LNCAP (cell line): ENCODE measurements around the gene RSPH9.

ENCODE experiments used
- CTCF ChIP-seq: fragments of 450-650 bp; IDR thresholded peaks from 2 replicates; pipeline ENCODE4 v1.5.1; 2017; ENCODE audit warnings: mild to moderate bottlenecking

The RSPH9 gene

DNA sequence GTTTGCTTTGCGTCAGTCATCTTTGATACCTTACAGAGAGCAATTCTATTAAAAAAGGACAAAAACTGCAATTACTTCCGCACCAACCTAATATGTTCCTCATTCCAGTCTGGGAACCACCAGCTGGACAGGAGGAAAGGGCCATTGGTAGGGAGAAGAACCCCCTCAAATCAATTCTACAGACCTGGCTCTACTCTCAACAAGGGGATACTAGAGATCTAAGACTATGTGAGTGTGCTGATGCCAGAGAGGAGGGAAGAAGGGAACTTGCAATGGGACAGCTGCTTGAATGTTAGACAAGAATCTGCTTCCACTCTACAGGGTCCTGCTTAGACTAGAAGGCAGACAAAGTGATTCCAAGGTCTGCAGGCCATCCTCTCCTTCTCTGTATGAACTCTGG is 29.5 kb downstream of the RSPH9 start:
- no peak for TF ChIP-seq CTCF

DNA sequence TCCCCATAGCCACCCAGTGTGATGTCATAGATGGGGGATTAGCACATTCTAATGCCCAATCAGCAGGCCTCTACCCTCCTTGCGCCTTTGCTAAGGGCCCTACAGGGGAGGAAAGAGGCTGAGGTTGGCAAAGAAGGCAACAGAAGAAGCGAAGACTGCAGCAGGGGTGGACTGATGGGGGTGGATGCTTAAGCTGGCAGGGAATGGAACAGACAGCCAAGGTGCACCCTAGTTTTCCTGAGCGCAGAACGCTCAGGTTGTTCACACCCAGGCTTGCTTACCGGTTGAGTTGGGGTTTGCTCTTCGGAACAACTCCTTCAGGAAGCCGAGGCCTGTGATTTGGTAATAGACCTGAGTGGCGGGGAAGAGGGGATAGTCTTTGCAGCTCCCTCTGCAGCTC is 30.1 kb downstream of the RSPH9 start:
- no peak for TF ChIP-seq CTCF

DNA sequence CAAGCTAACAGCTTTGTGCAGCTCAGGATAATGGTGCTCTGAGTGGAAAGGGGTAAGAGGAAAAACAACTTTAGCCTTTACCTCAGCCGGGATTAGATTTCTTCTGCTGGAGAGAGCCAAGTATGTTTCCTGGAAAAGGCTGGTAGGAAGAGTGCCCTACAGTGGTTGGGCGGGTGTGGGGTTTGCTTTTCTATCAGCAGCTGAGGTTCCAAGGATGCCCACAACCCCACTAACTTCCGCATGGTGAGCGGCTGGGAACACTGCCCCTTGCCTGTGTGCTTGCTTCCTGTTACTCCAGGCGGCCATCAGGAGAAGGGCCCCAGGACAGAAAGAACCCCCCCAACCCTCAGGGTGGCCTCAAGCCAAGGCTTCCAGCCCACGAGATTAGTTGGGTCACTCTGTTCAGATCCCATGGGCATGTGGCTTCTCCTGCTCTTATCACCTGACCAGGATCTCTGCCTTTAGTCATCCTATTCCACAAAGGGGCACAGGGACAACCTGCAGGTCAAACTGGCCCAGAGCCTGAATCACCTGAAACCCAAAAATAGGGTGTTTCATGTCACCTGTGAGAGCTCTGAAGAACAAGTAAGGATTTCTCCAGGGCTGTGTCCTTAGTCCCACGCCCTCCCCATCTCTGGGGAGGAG is 32.2 kb downstream of the RSPH9 start:
- TF ChIP-seq CTCF = no peak

- TF ChIP-seq CTCF = no peak
These were observed 32.9 kb downstream of the RSPH9 start for GRCh38 chr6:43677759-43678158.

DNA sequence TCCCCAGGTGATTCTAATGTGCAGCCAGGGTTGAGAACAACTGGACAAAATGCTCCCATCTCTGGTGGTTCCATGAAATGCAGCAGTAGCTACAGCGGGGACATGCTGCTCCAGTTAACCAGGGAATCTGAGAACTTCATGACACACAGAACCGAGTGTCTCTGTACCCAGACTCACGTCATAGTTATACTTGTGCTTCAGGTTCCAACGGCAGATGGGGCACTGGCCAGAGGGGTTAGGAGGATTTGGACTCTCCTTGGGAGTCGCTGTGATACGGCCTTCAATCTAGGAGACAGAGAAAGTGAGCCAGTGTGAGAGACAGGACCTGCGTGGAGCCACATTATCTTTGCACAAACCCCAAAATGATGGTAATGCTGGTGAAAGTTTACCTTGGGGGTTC is 33.5 kb downstream of the RSPH9 start:
- TF ChIP-seq CTCF = no peak

DNA sequence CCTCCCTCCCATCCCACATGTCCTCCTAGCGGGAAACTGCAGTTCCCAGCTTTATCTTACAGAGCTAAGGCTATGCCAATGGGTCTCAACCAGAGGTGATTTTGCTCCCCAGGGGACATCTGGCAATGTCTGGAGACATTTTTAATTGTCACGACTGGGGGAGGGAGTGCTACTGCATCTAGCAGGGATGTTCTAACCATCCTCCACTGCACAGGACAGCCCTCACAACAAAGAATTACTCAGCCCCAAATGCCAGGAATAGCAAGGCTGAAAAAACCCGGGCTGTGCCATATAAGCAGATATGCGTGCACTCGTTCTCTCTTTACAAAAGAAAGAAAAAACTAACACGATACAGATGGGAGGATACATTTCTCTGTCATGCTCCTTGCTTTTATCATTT is 34.2 kb downstream of the RSPH9 start:
- TF ChIP-seq CTCF = no peak

- TF ChIP-seq CTCF = no peak
These were observed 35.7 kb downstream of the RSPH9 start for GRCh38 chr6:43680308-43681200.
